Measurements from ENCODE around the gene NCAPG2. TPM values are rescaled to one million over a fixed set of nuclear protein-coding genes. Genes with fewer than 3 reads are reported as not detected.

NCAPG2 gene, protein sequence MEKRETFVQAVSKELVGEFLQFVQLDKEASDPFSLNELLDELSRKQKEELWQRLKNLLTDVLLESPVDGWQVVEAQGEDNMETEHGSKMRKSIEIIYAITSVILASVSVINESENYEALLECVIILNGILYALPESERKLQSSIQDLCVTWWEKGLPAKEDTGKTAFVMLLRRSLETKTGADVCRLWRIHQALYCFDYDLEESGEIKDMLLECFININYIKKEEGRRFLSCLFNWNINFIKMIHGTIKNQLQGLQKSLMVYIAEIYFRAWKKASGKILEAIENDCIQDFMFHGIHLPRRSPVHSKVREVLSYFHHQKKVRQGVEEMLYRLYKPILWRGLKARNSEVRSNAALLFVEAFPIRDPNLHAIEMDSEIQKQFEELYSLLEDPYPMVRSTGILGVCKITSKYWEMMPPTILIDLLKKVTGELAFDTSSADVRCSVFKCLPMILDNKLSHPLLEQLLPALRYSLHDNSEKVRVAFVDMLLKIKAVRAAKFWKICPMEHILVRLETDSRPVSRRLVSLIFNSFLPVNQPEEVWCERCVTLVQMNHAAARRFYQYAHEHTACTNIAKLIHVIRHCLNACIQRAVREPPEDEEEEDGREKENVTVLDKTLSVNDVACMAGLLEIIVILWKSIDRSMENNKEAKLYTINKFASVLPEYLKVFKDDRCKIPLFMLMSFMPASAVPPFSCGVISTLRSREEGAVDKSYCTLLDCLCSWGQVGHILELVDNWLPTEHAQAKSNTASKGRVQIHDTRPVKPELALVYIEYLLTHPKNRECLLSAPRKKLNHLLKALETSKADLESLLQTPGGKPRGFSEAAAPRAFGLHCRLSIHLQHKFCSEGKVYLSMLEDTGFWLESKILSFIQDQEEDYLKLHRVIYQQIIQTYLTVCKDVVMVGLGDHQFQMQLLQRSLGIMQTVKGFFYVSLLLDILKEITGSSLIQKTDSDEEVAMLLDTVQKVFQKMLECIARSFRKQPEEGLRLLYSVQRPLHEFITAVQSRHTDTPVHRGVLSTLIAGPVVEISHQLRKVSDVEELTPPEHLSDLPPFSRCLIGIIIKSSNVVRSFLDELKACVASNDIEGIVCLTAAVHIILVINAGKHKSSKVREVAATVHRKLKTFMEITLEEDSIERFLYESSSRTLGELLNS
- total RNA-seq = 8.2 and 11.0 TPM in 2 replicates

DNA sequence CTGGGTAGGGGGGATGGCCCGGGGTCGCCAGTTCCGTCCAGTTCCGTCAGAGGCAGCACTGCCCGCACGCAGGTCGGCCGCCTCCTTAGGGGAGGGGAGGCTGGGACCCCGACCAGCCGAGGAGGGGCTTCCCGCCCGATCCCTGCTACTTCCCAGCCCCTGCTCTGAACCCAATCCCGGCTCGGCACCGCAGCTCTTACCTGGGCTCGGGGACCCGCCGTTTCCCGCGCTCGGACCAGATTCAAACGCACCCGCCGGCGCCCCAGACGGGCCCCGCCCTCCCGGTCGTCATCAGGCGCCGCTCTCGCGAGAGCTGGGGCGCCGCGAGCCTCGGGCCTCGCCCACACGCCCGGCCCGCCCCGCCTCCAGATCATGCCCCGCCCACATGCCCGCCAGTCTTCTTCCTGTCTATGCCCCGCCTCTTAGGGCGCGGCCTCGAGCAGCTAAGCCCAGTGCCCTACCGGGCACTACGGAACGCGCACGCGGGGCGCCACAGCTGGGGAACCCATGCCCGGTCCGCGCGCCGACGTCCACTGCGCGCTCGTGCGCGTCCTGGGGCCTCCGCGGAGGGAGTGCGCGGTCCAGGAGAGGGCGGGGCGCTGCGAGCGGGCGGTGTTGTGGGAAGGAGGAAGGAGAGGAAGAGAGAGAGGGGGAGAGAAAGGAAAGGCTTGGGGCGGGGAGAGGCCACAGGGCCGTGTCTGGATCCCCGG, at the start of gene NCAPG2:
NCAPG2 (minus strand) TSS at position 281 of the 710 bp plus-strand sequence. CDS start 2,905 bp downstream, outside the sequence.
- Mint-ChIP-seq H3K27ac (peak within 1 kb of the TSS; percentile 69), H3K9me3 (no peaks in the 10 kb centered on the region), H3K27me3 (no peaks in the 10 kb centered on the region), H3K4me3 (peak within 1 kb of the TSS; percentile 90), H3K4me1 (peaks cover 13% of the 10 kb centered on the region), H3K36me3 (ENCODE audit: low read depth) (peaks cover 2% of the 10 kb centered on the region)
- ChIA-PET POLR2A (interaction anchor here (1.0 to 1.8 kb wide), 5 partner anchors 8 to 163 kb away, joined by 3 to 24 read pairs (median 4); partner anchors contain the start of genes DYNC2I1 and ESYT2), CTCF (interaction anchor here (1.2 to 1.3 kb wide), 2 partner anchors 8 to 272 kb away, joined by 4 to 5 read pairs; no protein-coding TSS in a partner anchor)
- TF ChIP-seq CTCF (IDR thresholded peaks at IDR 0.05) = no peak
- DNase-seq (peak; percentile 97), ATAC-seq (ENCODE audit: low read depth) (peak; percentile 98)
- intact Hi-C loops (cut with micrococcal nuclease) = loop anchor here (1.0 to 5.0 kb wide), 6 partner anchors 92 to 1566 kb away; partner anchors contain the start of genes DYNC2I1, ESYT2 and UBE3C

GRCh38 chr7:158753900-158754299, 49.3 kb upstream of the NCAPG2 start:
- Mint-ChIP-seq H3K9me3 (no peaks in the 10 kb centered on the region), H3K27me3 (no peaks in the 10 kb centered on the region), H3K4me1 (no peaks in the 10 kb centered on the region), H3K4me3 (no peak overlapping the region), H3K27ac (no peak overlapping the region), H3K36me3 (ENCODE audit: low read depth) (peaks cover 47% of the 10 kb centered on the region)
- DNase-seq (no peak), ATAC-seq (ENCODE audit: low read depth) (no peak)
- ChIA-PET CTCF (interaction anchor here (1.1 kb wide), 1 partner anchor 223 kb away, joined by 3 read pairs; no protein-coding TSS in a partner anchor), POLR2A (no interaction called here)
- TF ChIP-seq CTCF (IDR thresholded peaks at IDR 0.05) = no peak
- intact Hi-C loops (cut with micrococcal nuclease) = no loop called here

- no peaks in the 10 kb centered on the region for H3K4me1 Mint-ChIP-seq
- DNase-seq (no peak), ATAC-seq (ENCODE audit: low read depth) (no peak)
- H3K4me3 Mint-ChIP-seq = no peak overlapping the region
- H3K27me3 Mint-ChIP-seq = no peaks in the 10 kb centered on the region
- intact Hi-C loops (cut with micrococcal nuclease) = no loop called here
- ChIA-PET CTCF (no interaction called here), POLR2A (no interaction called here)
- H3K27ac Mint-ChIP-seq = no peak overlapping the region
- H3K9me3 Mint-ChIP-seq = no peaks in the 10 kb centered on the region
- no peak for TF ChIP-seq CTCF (IDR thresholded peaks at IDR 0.05)
- H3K36me3 Mint-ChIP-seq (ENCODE audit: low read depth) = peaks cover 41% of the 10 kb centered on the region
These were observed 47.1 kb upstream of the NCAPG2 start for GRCh38 chr7:158751751-158752150.

GRCh38 chr7:158751199-158751598, 46.6 kb upstream of the NCAPG2 start:
- Mint-ChIP-seq H3K9me3 (no peaks in the 10 kb centered on the region), H3K4me1 (no peaks in the 10 kb centered on the region), H3K4me3 (no peak overlapping the region), H3K36me3 (ENCODE audit: low read depth) (peaks cover 45% of the 10 kb centered on the region), H3K27me3 (no peaks in the 10 kb centered on the region), H3K27ac (no peak overlapping the region)
- ChIA-PET CTCF (no interaction called here), POLR2A (no interaction called here)
- DNase-seq = no peak
- intact Hi-C loops (cut with micrococcal nuclease) = no loop called here
- ATAC-seq (ENCODE audit: low read depth) = no peak
- no peak for TF ChIP-seq CTCF (IDR thresholded peaks at IDR 0.05)
